Measurements from ENCODE around the gene GAREM2. TPM values are rescaled to one million over a fixed set of nuclear protein-coding genes. Genes with fewer than 3 reads are reported as not detected.

Gene GAREM2
- polyA plus RNA-seq, 1 of the 3 experiments (the other 2 are of a cell fraction), result 3.7 TPM

DNA sequence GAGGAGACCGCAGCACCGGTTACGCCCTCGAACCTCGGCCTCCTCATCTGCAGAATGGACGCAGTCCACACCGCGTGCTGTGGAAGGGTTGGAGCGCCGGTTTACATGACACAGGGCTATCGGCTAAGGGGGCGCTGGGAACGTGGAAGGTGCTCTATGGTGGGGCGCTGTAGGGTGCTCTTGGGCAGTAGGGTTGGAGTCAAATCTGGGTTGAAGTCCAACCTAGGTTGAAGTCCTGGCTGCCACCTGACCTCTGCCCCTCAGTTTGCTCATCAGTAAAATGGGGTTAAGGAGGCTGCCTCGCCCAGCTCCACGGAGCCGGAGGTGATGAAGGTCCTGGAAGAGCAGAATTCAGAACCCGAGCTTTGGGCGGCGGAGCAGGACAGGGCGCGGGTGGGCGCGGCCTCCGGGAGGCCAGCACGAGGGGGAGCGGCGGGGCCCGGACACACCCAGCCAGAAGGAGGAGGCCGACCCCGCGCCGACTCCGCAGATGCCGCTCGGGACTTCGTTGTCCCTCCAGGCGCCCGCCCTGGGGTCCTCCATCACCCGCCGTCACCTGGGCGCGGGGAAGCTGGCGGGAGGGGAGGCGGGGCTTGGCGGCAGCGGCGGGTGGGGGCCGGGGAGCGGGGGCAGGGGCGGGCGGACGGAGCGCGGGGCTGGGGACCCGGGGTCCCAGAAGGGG, 558 bp upstream of the GAREM2 start:
- Histone ChIP-seq H3K4me2 (no peak overlapping the region), H3K27me3 (ENCODE audit: insufficient read depth) (no peaks in the 10 kb centered on the region), H3K79me2 (ENCODE audit: insufficient read depth) (no peaks in the 10 kb centered on the region), H3K9me2 (no peaks in the 10 kb centered on the region), H3K9me3 (no peaks in the 10 kb centered on the region), H3K9ac (no peak overlapping the region), H3K4me3 (ENCODE audit: low read depth in 2 of 2, low read length in 1 of 2) (peak overlapping the region; percentile 25 to 43; a peak in 3 of 4 replicates), H4K20me1 (ENCODE audit: insufficient read depth) (no peaks in the 10 kb centered on the region), H3K4me1 (ENCODE audit: control insufficient read depth in 1 of 2, insufficient read depth in 2 of 2, low read depth in 1 of 2, low read length in 1 of 2) (peaks cover 0 to 12% of the 10 kb centered on the region in 2 experiments; a peak in 1 of 4 replicates), H3K27ac (ENCODE audit: low read depth in 2 of 2, low read length in 1 of 2) (no peak overlapping the region), H3K36me3 (replicated peaks in 1 of 2; ENCODE audit: control insufficient read depth in 1 of 2, insufficient read depth in 2 of 2, low read length in 1 of 2) (no peaks in the 10 kb centered on the region), H2AFZ (ENCODE audit: low read depth) (peak overlapping the region; percentile 70; the same call in 1 of the 2 replicates), H3F3A (replicated peaks; ENCODE audit: insufficient read depth) (no peaks in the 10 kb centered on the region)
- DNase-seq, result no peak
- WGBS (ENCODE audit: low lambda C conversion rate), result 55% methylated on average over 23 of the region's 56 CpGs
- ChIA-PET POLR2A (interaction anchor here (0.6 to 1.1 kb wide), 2 partner anchors 9 to 294 kb away, joined by 3 read pairs; partner anchors contain the start of gene ASXL2), CTCF (interaction anchor here (0.8 to 1.2 kb wide), 7 partner anchors 18 to 390 kb away, joined by 3 to 5 read pairs (median 3); a partner anchor contains a TSS)
- TF ChIP-seq SIN3A (IDR thresholded peaks at IDR 0.05; ENCODE audit: borderline replicate concordance, low read depth, low read length) (no peak), ELF1 (IDR thresholded peaks at IDR 0.05) (no peak), CTCF (IDR thresholded peaks at IDR 0.05) (no peak), RXRA (IDR thresholded peaks at IDR 0.05; ENCODE audit: borderline replicate concordance, low read depth) (no peak), SMC3 (IDR thresholded peaks at IDR 0.05; ENCODE audit: low read depth, low read length) (no peak)
- TF ChIP-seq, protein P1, sequence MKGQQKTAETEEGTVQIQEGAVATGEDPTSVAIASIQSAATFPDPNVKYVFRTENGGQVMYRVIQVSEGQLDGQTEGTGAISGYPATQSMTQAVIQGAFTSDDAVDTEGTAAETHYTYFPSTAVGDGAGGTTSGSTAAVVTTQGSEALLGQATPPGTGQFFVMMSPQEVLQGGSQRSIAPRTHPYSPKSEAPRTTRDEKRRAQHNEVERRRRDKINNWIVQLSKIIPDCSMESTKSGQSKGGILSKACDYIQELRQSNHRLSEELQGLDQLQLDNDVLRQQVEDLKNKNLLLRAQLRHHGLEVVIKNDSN (IDR thresholded peaks at IDR 0.05; ENCODE audit: borderline replicate concordance, low read depth), result no peak
- TF ChIP-seq, protein P2, sequence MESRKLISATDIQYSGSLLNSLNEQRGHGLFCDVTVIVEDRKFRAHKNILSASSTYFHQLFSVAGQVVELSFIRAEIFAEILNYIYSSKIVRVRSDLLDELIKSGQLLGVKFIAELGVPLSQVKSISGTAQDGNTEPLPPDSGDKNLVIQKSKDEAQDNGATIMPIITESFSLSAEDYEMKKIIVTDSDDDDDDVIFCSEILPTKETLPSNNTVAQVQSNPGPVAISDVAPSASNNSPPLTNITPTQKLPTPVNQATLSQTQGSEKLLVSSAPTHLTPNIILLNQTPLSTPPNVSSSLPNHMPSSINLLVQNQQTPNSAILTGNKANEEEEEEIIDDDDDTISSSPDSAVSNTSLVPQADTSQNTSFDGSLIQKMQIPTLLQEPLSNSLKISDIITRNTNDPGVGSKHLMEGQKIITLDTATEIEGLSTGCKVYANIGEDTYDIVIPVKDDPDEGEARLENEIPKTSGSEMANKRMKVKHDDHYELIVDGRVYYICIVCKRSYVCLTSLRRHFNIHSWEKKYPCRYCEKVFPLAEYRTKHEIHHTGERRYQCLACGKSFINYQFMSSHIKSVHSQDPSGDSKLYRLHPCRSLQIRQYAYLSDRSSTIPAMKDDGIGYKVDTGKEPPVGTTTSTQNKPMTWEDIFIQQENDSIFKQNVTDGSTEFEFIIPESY (IDR thresholded peaks at IDR 0.05; ENCODE audit: borderline replicate concordance, low read depth), result no peak
- TF ChIP-seq, protein P3, sequence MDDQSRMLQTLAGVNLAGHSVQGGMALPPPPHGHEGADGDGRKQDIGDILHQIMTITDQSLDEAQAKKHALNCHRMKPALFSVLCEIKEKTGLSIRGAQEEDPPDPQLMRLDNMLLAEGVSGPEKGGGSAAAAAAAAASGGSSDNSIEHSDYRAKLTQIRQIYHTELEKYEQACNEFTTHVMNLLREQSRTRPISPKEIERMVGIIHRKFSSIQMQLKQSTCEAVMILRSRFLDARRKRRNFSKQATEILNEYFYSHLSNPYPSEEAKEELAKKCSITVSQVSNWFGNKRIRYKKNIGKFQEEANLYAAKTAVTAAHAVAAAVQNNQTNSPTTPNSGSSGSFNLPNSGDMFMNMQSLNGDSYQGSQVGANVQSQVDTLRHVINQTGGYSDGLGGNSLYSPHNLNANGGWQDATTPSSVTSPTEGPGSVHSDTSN (IDR thresholded peaks at IDR 0.05), result no peak
